ENCODE measurements around the gene MYMK. TPM values are rescaled to one million over a fixed set of nuclear protein-coding genes. Genes with fewer than 3 reads are reported as not detected.

MYMK gene
- total and polyA plus RNA-seq, 2 of the 8 experiments (the other 6 are each of a cell fraction or from before 2014, with no cell fraction given) = not detected

- Histone ChIP-seq H3K79me2 (ENCODE audit: control insufficient read depth in 1 of 2, insufficient read depth in 2 of 2, low read length in 2 of 2) (no peaks in the 10 kb centered on the region; a peak in 1 of 4 replicates), H3K79me1 (ENCODE audit: low read depth, low read length) (peaks cover 2% of the 10 kb centered on the region; the same call in 1 of the 2 replicates), H3K18ac (ENCODE audit: extremely low read depth, low read length) (peak overlapping the region; percentile 19; the same call in 1 of the 2 replicates), H3K14ac (ENCODE audit: insufficient read length) (no peak overlapping the region), H3K27me3 (replicated peaks in 1 of 4; ENCODE audit: control insufficient read depth in 3 of 4, extremely low read depth in 1 of 4, insufficient read depth in 3 of 4, low read length in 3 of 4) (peaks cover 0 to 2% (median 0%) of the 10 kb centered on the region in 4 experiments; a peak in 1 of 7 replicates), H2BK120ac (replicated peaks; ENCODE audit: low read depth, low read length) (peak overlapping the region; percentile 33), H2BK15ac (ENCODE audit: low read length) (peak overlapping the region; percentile 98), H3K23ac (ENCODE audit: insufficient read length) (no peak overlapping the region), H3K23me2 (ENCODE audit: low read depth, low read length) (peaks cover 9% of the 10 kb centered on the region), H3K36me3 (ENCODE audit: control insufficient read depth in 2 of 4, insufficient read depth in 4 of 4, low read length in 3 of 4) (peaks cover 0 to 3% (median 0%) of the 10 kb centered on the region in 4 experiments; a peak in 1 of 8 replicates), H4K5ac (ENCODE audit: insufficient read length, low read depth, low read length) (no peak overlapping the region), H2AFZ (ENCODE audit: low read length) (no peak overlapping the region), H3K9me3 (ENCODE audit: insufficient read depth in 2 of 2, low read depth in 1 of 2, low read length in 1 of 2) (peaks cover 0 to 2% of the 10 kb centered on the region in 2 experiments; a peak in 1 of 4 replicates), H2BK5ac (ENCODE audit: low read depth, low read length) (peak overlapping the region; percentile 44; the same call in 1 of the 2 replicates), H3K4me3 (ENCODE audit: extremely low read depth in 1 of 4, insufficient read depth in 2 of 4, low read depth in 3 of 4, low read length in 4 of 4) (no peak overlapping the region), H3K27ac (ENCODE audit: low read depth, low read length) (no peak overlapping the region; the same call in 1 of the 2 replicates), H3K4me2 (ENCODE audit: insufficient read depth in 1 of 2, low read depth in 2 of 2, low read length in 2 of 2) (no peak overlapping the region), H2BK12ac (ENCODE audit: low read depth, low read length) (peak overlapping the region; percentile 80; the same call in 1 of the 2 replicates), H4K8ac (ENCODE audit: extremely low read depth, insufficient read depth, low read length) (no peak overlapping the region), H3K4ac (replicated peaks; ENCODE audit: insufficient read length, low read depth, low read length) (peak overlapping the region; percentile 78), H2AK5ac (ENCODE audit: low read depth, low read length) (peak overlapping the region; percentile 93; the same call in 1 of the 2 replicates), H3K4me1 (replicated peaks in 1 of 4; ENCODE audit: control insufficient read depth in 3 of 4, insufficient read depth in 4 of 4, low read length in 3 of 4) (no peaks in the 10 kb centered on the region; a peak in 1 of 7 replicates), H3K56ac (replicated peaks; ENCODE audit: insufficient read length, low read depth, low read length) (no peak overlapping the region), H4K91ac (replicated peaks; ENCODE audit: insufficient read length, low read length) (peak overlapping the region; percentile 65), H3K9ac (replicated peaks in 1 of 4; ENCODE audit: extremely low read depth in 1 of 4, low read depth in 3 of 4, low read length in 3 of 4) (no peak overlapping the region), H2BK20ac (ENCODE audit: low read length) (peak overlapping the region; percentile 13; the same call in 1 of the 2 replicates), H4K20me1 (replicated peaks in 1 of 2; ENCODE audit: control insufficient read depth in 1 of 2, insufficient read depth in 2 of 2, low read length in 2 of 2) (peaks cover 0 to 12% of the 10 kb centered on the region in 2 experiments)
- CTCF ChIA-PET (ENCODE audit: partially characterized antibody) = interaction anchor here (0.6 to 3.6 kb wide), 24 partner anchors 8 to 1395 kb away, joined by 3 to 18 read pairs (median 3); partner anchors contain the start of gene ADAMTSL2
- TF ChIP-seq POLR2AphosphoS5 (IDR thresholded peaks at IDR 0.05; ENCODE audit: low read depth, low read length) = no peak
- no peak for DNase-seq (ENCODE audit: low read depth in 1 of 2, low spot score in 2 of 2)
- WGBS, 2 experiments (ENCODE audit: extremely low coverage in 1 of 2, insufficient coverage in 1 of 2, insufficient read length in 1 of 2, insufficient replicate concordance in 2 of 2, low coverage in 1 of 2, low lambda C conversion rate in 2 of 2, missing lambda C conversion rate in 1 of 2) = 90% methylated on average over 24 of the region's 24 CpGs; no CpG with 5 or more reads in 1 of the 2 experiments
- POLR2A ChIA-PET (ENCODE audit: partially characterized antibody) = interaction anchor here (0.8 to 1.7 kb wide), 3 partner anchors 14 to 144 kb away, joined by 3 to 5 read pairs (median 4); partner anchors contain the start of gene SLC2A6
- FAIRE-seq = peak; percentile 32
Measured at GRCh38 chr9:133495327-133496293, 29.1 kb downstream of the MYMK start.
